Stimulated activated naive CD4-positive, alpha-beta T cell (primary cell): ENCODE data around the gene TMEM259.

Experiments used
- DNase-seq, 6 experiments: peaks; one replicate each; lab custom pipeline; 2025; lab: John Stamatoyannopoulos, UW

TMEM259 gene

GRCh38 chr19:986083-986482 is 34.8 kb downstream of the TMEM259 start:
- no peak for DNase-seq

GRCh38 chr19:984165-984967 is 36.6 kb downstream of the TMEM259 start, which contains the start of gene WDR18:
WDR18 (plus strand) TSS chr19:984345; CDS start chr19:984354, 9 bp downstream.
- peak; percentile 52 to 85 (median 71) for DNase-seq

GRCh38 chr19:982567-983170 is 38.3 kb downstream of the TMEM259 start:
- peak; percentile 30 to 79 (median 69) for DNase-seq

- no peak for DNase-seq
Measured at GRCh38 chr19:980133-980998, 40.6 kb downstream of the TMEM259 start.

GRCh38 chr19:979318-979741 is 41.6 kb downstream of the TMEM259 start:
- no peak for DNase-seq

GRCh38 chr19:977058-977464 is 43.9 kb downstream of the TMEM259 start:
- no peak for DNase-seq

- DNase-seq: no peak
Measured at GRCh38 chr19:976476-976875, 44.4 kb downstream of the TMEM259 start.

GRCh38 chr19:974564-975257 is 46.2 kb downstream of the TMEM259 start:
- no peak for DNase-seq

GRCh38 chr19:973726-974563 is 47.0 kb downstream of the TMEM259 start:
- DNase-seq: no peak

GRCh38 chr19:972281-972680 is 48.6 kb downstream of the TMEM259 start:
- DNase-seq: no peak

GRCh38 chr19:971795-972194 is 49.1 kb downstream of the TMEM259 start:
- DNase-seq: no peak

- DNase-seq: no peak
Measured at GRCh38 chr19:970695-971094, 50.2 kb downstream of the TMEM259 start.

- no peak for DNase-seq
Measured at GRCh38 chr19:966485-967088, 54.3 kb downstream of the TMEM259 start.

GRCh38 chr19:964761-965694 is 55.9 kb downstream of the TMEM259 start:
- DNase-seq: no peak

- no peak for DNase-seq
Measured at GRCh38 chr19:964116-964520, 56.8 kb downstream of the TMEM259 start.

- no peak for DNase-seq
Measured at GRCh38 chr19:963486-963951, 57.4 kb downstream of the TMEM259 start.

GRCh38 chr19:962683-963400 is 58.1 kb downstream of the TMEM259 start:
- DNase-seq: no peak

- no peak for DNase-seq
Measured at GRCh38 chr19:961866-962620, 58.9 kb downstream of the TMEM259 start.
